T-helper 17 cell (primary cell): ENCODE data around the gene CYP2A6. TPM values are rescaled to one million over a fixed set of nuclear protein-coding genes. Genes with fewer than 3 reads are reported as not detected.
A peak's percentile ranks its signal among the peaks of the same experiment; 100 is the strongest.
"Not testable (repeated sequence)": the region's sequence is repeated elsewhere in the genome, so short reads cannot be mapped to it uniquely, and the experiment has no call there.

Experiments used
- ATAC-seq: fragments of 150-1000 bp; cut with Tn5 transposase; 2 replicates; pipeline ENCODE4 v1.10.0; 2021; ENCODE audit warnings: mild to moderate bottlenecking, moderate library complexity
- DNase-seq, 3 donors: peaks; one replicate each; pipeline versions ENCODE4 v3.0.0 to v3.0.0-alpha.2; 2020 to 2021
- H3K9me3 ChIP-seq: one replicate; pipeline ENCODE4 v1.7.0; 2013; ENCODE audit warnings: low read length, mild to moderate bottlenecking; ENCODE audit not compliant: control insufficient read depth, poor library complexity, severe bottlenecking
- H3K27ac Mint-ChIP-seq: one replicate; pipeline ENCODE4 v1.8.0; 2022; ENCODE audit warnings: mild to moderate bottlenecking, moderate library complexity, mixed read lengths
- H3K27me3 Mint-ChIP-seq: one replicate; pipeline ENCODE4 v1.8.0; 2022; ENCODE audit warnings: mixed read lengths
- H3K36me3 Mint-ChIP-seq: one replicate; pipeline ENCODE4 v1.8.0; 2022; ENCODE audit warnings: low read depth, mixed read lengths
- H3K4me1 Mint-ChIP-seq: one replicate; pipeline ENCODE4 v1.8.0; 2022; ENCODE audit warnings: mild to moderate bottlenecking, mixed read lengths
- H3K4me3 Mint-ChIP-seq: one replicate; pipeline ENCODE4 v1.8.0; 2022; ENCODE audit warnings: mild to moderate bottlenecking, moderate library complexity, mixed read lengths
- total RNA-seq, 4 donors: library from RNA in 2 of 4; stranded (reverse) in 2 of 4; gene quantifications; one replicate each; pipeline ENCODE4 v1.2.3 and lab custom pipeline; 2022 to 2026

CYP2A6 gene
- total RNA-seq, 2 donors from 2014 or later = not detected

DNA sequence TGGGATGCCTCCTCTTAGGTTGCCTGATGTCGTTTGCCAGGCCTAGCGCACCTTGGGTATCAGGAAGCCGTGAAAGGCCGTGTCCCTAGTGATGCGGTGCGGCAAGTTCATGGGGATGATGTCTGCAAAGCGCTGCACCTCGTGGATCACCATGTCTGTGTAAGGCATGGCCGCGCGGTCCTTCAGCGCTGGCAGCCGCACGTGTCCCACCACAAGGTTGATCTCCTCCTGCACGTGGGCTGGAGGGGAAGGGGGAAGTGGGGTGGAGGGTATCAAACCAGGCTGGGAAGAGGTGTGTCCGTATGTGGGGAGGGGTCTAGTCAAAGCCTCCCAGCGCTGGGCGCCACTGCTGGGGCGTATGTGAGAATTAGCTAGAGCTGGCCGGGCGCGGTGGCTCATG, 28.1 kb downstream of the CYP2A6 start:
- DNase-seq (no peak), ATAC-seq (no peak)
- Mint-ChIP-seq H3K4me1 (peaks cover 39% of the 10 kb centered on the region), H3K36me3 (peaks cover 2% of the 10 kb centered on the region), H3K4me3 (no peak overlapping the region), H3K27ac (no peak overlapping the region), H3K27me3 (no peaks in the 10 kb centered on the region)
- no peaks in the 10 kb centered on the region for H3K9me3 ChIP-seq

DNA sequence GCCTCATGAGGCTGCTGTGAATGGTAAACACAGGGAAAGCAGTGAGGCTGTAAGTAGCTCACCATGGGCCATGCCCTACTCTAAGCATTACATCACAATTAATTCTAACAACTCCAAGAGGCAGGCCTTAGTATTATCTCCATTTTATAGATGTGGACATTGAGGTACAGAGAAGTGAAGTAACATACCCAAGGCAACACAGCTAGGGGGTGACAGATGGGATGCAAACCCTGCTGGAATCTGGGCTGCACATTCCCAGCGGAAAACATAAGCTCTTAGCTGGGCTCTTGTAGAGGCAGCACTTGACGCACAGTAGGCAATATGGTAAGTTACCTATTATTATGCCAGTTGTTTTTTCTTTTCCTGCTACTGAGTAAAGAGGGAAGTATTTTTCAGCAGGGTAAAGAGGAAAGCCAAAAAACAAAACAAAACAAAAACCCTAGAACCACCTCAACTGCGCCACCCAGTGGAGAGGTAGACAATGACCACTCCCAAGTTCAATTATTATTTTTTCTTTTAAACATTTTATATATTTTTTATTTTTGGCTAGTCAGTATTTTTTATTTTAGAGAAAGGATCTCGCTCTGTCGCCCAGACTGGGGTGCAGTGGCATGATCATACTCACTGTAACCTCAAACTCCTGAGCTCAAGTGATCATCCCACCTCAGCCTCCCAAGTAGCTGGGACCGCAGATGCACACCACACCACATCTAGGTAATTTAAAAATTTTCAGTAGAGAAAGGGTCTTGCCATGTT, 30.6 kb downstream of the CYP2A6 start:
- not testable (repeated sequence) for H3K4me3 Mint-ChIP-seq, H3K27me3 Mint-ChIP-seq, H3K36me3 Mint-ChIP-seq, H3K9me3 ChIP-seq
- Mint-ChIP-seq H3K27ac (peak overlapping the region; percentile 94), H3K4me1 (peaks cover 29% of the 10 kb centered on the region)
- DNase-seq (peak; percentile 40 to 60 (median 44)), ATAC-seq (peak; percentile 38)

GRCh38 chr19:40818480-40819399, 31.5 kb downstream of the CYP2A6 start:
- DNase-seq (peak; percentile 59 to 67 (median 67)), ATAC-seq (peak; percentile 92)
- not testable (repeated sequence) for H3K9me3 ChIP-seq, H3K27me3 Mint-ChIP-seq, H3K36me3 Mint-ChIP-seq
- Mint-ChIP-seq H3K27ac (peak overlapping the region; percentile 94), H3K4me1 (peaks cover 31% of the 10 kb centered on the region), H3K4me3 (peak overlapping the region; percentile 91)

- DNase-seq (no peak), ATAC-seq (no peak)
- H3K27me3 Mint-ChIP-seq = no peaks in the 10 kb centered on the region
- no peaks in the 10 kb centered on the region for H3K36me3 Mint-ChIP-seq
- H3K27ac Mint-ChIP-seq = peak overlapping the region; percentile 80
- H3K4me1 Mint-ChIP-seq = peaks cover 49% of the 10 kb centered on the region
- no peaks in the 10 kb centered on the region for H3K9me3 ChIP-seq
- peak overlapping the region; percentile 55 for H3K4me3 Mint-ChIP-seq
These were observed 35.0 kb downstream of the CYP2A6 start for GRCh38 chr19:40815223-40815622.

- H3K27ac Mint-ChIP-seq = peak overlapping the region; percentile 88
- no peaks in the 10 kb centered on the region for H3K36me3 Mint-ChIP-seq
- H3K4me3 Mint-ChIP-seq = no peak overlapping the region
- DNase-seq (no peak), ATAC-seq (no peak)
- no peaks in the 10 kb centered on the region for H3K27me3 Mint-ChIP-seq
- H3K9me3 ChIP-seq = no peaks in the 10 kb centered on the region
- peaks cover 47% of the 10 kb centered on the region for H3K4me1 Mint-ChIP-seq
These were observed 37.1 kb downstream of the CYP2A6 start for GRCh38 chr19:40813182-40813581.

GRCh38 chr19:40812571-40812970, 37.7 kb downstream of the CYP2A6 start:
- H3K36me3 Mint-ChIP-seq, DNase-seq, ATAC-seq, H3K27me3 Mint-ChIP-seq, H3K9me3 ChIP-seq: not testable (repeated sequence)
- peaks cover 46% of the 10 kb centered on the region for H3K4me1 Mint-ChIP-seq
- peak overlapping the region; percentile 91 for H3K4me3 Mint-ChIP-seq
- H3K27ac Mint-ChIP-seq = peak overlapping the region; percentile 88

DNA sequence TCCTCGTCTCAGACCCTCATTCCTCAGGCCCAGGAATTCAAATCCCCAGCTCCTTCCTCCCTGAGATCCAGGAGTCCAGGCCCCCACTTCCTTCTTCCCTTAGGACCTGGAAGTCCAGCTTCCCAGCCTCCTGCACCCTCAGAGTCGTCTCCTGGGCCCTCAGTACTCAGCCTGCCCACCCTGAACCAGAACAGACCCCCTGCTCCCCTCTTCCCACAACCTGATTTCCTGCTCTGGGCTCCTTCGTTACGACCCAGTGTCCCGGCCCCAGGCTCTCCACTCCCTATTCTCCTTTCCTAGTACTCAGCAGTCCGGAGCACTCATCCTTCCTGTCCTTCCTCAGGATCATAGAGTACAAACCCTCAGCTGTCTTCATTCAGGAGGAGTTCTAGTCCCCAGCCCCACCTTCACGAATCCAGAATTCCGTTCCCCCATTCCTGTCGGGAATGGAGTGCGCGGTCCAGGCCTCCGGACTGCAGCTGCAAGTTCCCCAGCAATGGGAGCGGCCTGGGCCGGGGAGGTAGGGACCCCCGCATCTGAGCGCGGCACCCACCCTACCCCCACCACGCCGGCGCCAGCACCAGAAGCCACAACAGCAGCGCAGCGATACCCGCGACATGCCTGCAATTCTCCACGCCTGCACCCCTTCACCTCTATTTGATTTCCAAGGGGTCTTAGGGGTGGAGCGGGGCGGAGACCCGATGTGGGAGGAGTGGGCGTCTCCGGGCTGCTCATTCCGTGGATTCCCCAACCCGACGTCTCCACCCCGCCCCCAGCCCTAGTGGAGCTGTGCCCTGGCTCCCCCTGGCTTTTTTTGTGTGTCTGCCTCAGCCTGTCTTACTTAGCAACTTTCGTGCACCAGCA, 38.5 kb downstream of the CYP2A6 start:
- H3K36me3 Mint-ChIP-seq = peaks cover 4% of the 10 kb centered on the region
- peaks cover 53% of the 10 kb centered on the region for H3K4me1 Mint-ChIP-seq
- peak overlapping the region; percentile 88 for H3K27ac Mint-ChIP-seq
- peak; percentile 24 for ATAC-seq
- no peaks in the 10 kb centered on the region for H3K27me3 Mint-ChIP-seq
- H3K4me3 Mint-ChIP-seq = peak overlapping the region; percentile 91
- no peaks in the 10 kb centered on the region for H3K9me3 ChIP-seq
- DNase-seq = no peak

DNA sequence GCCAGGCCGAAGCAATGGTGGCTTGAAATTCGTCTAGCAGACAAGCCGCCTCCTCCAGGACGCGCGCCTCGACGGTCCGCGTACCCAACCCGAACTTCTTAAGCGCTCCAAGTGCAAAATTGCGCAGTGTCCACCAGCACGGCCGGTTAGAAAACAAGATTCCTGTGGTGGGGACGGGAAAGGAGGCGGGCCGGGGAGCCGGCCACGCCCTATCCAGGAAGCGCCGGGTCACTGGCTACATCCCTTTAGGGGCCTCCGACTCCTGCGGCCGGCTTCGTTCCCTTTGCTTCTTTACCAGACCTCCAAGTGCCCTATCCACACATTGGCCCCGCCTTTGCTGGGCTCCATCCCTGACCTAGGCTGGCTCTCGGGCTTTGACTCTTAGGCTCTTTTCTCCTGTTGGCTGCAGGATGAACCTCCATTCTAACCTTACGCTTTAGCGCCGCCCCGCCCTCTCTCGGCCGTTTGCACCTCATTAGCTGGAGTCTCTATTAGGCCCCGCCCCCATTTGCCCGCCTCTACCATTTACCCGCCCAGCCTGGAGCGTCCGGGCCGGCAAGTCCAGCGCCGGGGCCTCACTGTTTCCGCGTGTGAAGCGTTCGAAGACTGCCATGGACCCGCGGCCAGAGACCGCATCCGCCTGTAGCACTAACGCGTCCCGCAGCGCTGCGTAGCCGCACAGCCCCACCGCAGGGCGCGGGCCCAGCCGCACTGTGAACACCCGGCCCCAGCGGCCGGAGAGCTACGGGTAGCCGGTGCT, 39.4 kb downstream of the CYP2A6 start:
- ATAC-seq = peak; percentile 67
- peaks cover 57% of the 10 kb centered on the region for H3K4me1 Mint-ChIP-seq

DNA sequence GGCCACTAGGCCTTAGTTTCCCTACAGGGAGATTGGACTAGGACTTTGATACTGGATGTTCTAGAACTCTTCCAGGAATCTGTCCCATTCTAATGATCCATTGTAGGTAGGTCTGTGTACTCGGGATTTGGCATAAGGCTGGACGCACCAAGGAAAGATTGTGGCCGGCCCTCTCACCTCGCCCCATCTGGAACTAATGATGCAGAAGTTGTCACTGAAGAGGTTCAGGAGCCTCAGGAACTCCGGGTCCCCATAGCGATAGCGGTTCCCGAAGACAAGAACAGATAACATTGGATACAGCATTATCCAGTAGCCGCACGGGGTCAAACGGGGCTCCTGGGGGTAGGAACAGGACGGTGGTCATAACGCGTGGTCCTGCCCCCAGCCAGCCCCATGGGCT, 40.1 kb downstream of the CYP2A6 start:
- Mint-ChIP-seq H3K4me1 (peaks cover 64% of the 10 kb centered on the region), H3K27ac (peak overlapping the region; percentile 88), H3K4me3 (peak overlapping the region; percentile 52), H3K36me3 (peaks cover 4% of the 10 kb centered on the region), H3K27me3 (no peaks in the 10 kb centered on the region)
- DNase-seq = no peak
- H3K9me3 ChIP-seq = no peaks in the 10 kb centered on the region
- no peak for ATAC-seq

More for the DNA sequence above, 39.4 kb downstream of the CYP2A6 start:
- H3K27me3 Mint-ChIP-seq, H3K36me3 Mint-ChIP-seq, H3K9me3 ChIP-seq: not testable (repeated sequence)
- DNase-seq = peak in 2 of 3 donors; percentile 40 to 44
- H3K27ac Mint-ChIP-seq = peak overlapping the region; percentile 88
- H3K4me3 Mint-ChIP-seq = peak overlapping the region; percentile 91

DNA sequence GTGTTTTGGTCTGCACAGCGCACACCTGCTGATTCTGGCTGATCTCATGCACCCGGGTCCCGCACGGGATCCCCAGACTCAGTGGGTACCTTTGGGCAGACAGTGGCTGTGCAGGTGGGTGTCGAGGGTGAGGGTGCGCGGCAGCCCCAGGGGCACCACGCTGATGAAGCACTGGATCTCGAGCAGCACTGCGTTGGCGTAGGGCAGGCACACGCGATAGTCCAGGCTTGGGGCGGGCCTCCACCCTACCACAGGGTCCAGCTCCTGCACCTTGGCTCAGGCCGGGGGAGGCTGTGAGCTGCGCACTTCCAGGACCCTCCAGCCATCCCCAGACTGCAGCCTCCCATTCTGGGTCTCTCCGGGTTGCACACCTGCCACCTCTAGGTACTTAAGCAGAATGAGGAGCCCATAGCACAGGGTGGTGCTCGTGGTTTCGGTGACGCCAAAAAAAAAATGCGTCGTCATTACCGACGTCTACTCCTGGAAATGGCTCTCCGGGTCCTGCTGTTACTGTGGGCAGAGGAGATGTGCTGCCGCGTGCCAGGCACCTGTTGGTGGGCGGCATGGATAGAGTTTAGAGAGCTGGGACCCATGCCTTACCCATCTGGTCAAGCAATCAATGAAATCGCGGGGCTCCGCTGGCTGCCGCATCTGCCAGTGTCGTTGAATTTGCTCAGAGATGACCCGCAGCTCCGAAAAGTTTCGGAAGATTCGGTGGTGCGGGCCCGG, 40.7 kb downstream of the CYP2A6 start:
- peaks cover 4% of the 10 kb centered on the region for H3K36me3 Mint-ChIP-seq
- peak overlapping the region; percentile 88 for H3K27ac Mint-ChIP-seq
- peaks cover 67% of the 10 kb centered on the region for H3K4me1 Mint-ChIP-seq

GRCh38 chr19:40808497-40808896, 41.8 kb downstream of the CYP2A6 start:
- ATAC-seq = no peak
- H3K9me3 ChIP-seq = no peaks in the 10 kb centered on the region
- DNase-seq = no peak
- Mint-ChIP-seq H3K36me3 (peaks cover 4% of the 10 kb centered on the region), H3K4me3 (peak overlapping the region; percentile 49), H3K27ac (peak overlapping the region; percentile 19), H3K4me1 (peaks cover 72% of the 10 kb centered on the region), H3K27me3 (no peaks in the 10 kb centered on the region)

More for the DNA sequence above, 40.7 kb downstream of the CYP2A6 start:
- H3K27me3 Mint-ChIP-seq = no peaks in the 10 kb centered on the region
- DNase-seq (no peak), ATAC-seq (no peak)
- H3K4me3 Mint-ChIP-seq = peak overlapping the region; percentile 52
- H3K9me3 ChIP-seq = no peaks in the 10 kb centered on the region

DNA sequence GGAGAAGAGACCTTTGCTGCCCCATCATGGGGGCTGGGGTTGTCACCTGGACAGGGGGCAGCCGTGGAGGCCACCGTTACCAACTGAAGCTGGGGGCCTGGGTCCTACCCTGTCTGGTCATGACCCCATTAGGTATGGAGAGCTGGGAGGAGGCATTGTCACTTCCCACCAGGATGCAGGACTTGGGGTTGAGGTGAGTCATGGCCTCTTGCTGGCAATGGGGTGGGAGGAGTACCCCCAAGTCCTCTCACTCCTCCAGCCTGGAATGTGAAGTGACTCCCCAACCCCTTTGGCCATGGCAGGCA, 42.3 kb downstream of the CYP2A6 start:
- H3K4me3 Mint-ChIP-seq = peak overlapping the region; percentile 98
- no peaks in the 10 kb centered on the region for H3K27me3 Mint-ChIP-seq
- peaks cover 77% of the 10 kb centered on the region for H3K4me1 Mint-ChIP-seq
- no peaks in the 10 kb centered on the region for H3K9me3 ChIP-seq
- DNase-seq = no peak
- peaks cover 4% of the 10 kb centered on the region for H3K36me3 Mint-ChIP-seq
- peak overlapping the region; percentile 98 for H3K27ac Mint-ChIP-seq
- no peak for ATAC-seq
